Kidney (tissue), 14 donors: ENCODE results near the gene RPRD1B. TPM values are rescaled to one million over a fixed set of nuclear protein-coding genes. Genes with fewer than 3 reads are reported as not detected.

ENCODE experiments used
- DNase-seq, 5 donors: peaks; one replicate each; pipeline ENCODE4 v3.0.0-alpha.2; 2013 to 2020
- FAIRE-seq: peaks from 2 replicates; lab custom pipeline; 2012; peaks lifted over from hg19 to GRCh38; lab: Jason Lieb, UNC
- H3K27ac ChIP-seq, 2 donors: one replicate each; pipeline ENCODE4 v1.7.0; 2013; ENCODE audit warnings: low read depth in 2 of 2, low read length in 2 of 2, inconsistent platforms in 1 of 2
- H3K27me3 ChIP-seq: one replicate; pipeline ENCODE4 v1.7.1; 2013; ENCODE audit warnings: low read length, inconsistent platforms; ENCODE audit not compliant: control insufficient read depth, insufficient read depth
- H3K36me3 ChIP-seq, 3 donors: one replicate each; pipeline versions ENCODE4 v1.7.0 to v1.7.1; 2013; ENCODE audit warnings: low read length in 3 of 3, control low read depth in 1 of 3, inconsistent platforms in 1 of 3; ENCODE audit not compliant: insufficient read depth in 3 of 3, control insufficient read depth in 2 of 3
- H3K4me1 ChIP-seq, 3 donors: one replicate each; pipeline versions ENCODE4 v1.7.0 to v1.7.1; 2013; ENCODE audit warnings: low read length in 3 of 3, inconsistent platforms in 1 of 3, low read depth in 1 of 3; ENCODE audit not compliant: control insufficient read depth in 2 of 3, insufficient read depth in 2 of 3
- H3K4me3 ChIP-seq, 3 donors: one replicate each; pipeline versions ENCODE4 v1.7.0 to v1.8.1; 2013; ENCODE audit warnings: low read length in 3 of 3, control low read depth in 1 of 3, inconsistent platforms in 1 of 3
- H3K9ac ChIP-seq, 3 donors: one replicate each; pipeline versions ENCODE4 v1.7.0 to v1.7.1; 2013; ENCODE audit warnings: low read length in 3 of 3, control low read depth in 1 of 3, inconsistent platforms in 1 of 3
- H3K9me3 ChIP-seq, 3 donors: one replicate each; pipeline versions ENCODE4 v1.7.0 to v1.7.1; 2013; ENCODE audit warnings: low read length in 3 of 3, control low read depth in 1 of 3, inconsistent platforms in 1 of 3; ENCODE audit not compliant: control insufficient read depth in 2 of 3, insufficient read depth in 1 of 3
- intact Hi-C: fragments of 100-400 bp; cut with DNase I; formaldehyde crosslinking; loops from one replicate; pipeline ENCODE4 v1.11.1; 2022
- polyA plus RNA-seq: library from polyadenylated mRNA; stranded (reverse); fragments of 350-450 nt; fragmentation: Illumina TruSeq; extraction: RNeasy Lipid Tissue Mini Kit (QIAGEN cat#74804); gene quantifications from one replicate; pipeline ENCODE4 v1.2.3, GENCODE V29; 2014; ENCODE audit warnings: low read depth, low replicate concordance; ENCODE audit not compliant: insufficient read depth
- total RNA-seq: library from RNA; stranded (reverse); fragmentation: NEBNext Ultra II Directional; extraction: Animal tissue kit (Norgen Biotek cat#: 25700); gene quantifications from one replicate; pipeline ENCODE4 v1.2.1, GENCODE V29; 2021
- TF ChIP-seq, protein P1 (sequence below): IDR thresholded peaks from 3 replicates; pipeline ENCODE4 v1.5.1; 2012; ENCODE audit warnings: mild to moderate bottlenecking, moderate library complexity, borderline replicate concordance; ENCODE audit not compliant: insufficient read depth; ENCODE audit errors: extremely low read depth
- donor health status: control.
- donor health status: control.
- donor health status: control.
- donor health status: control.
- donor health status: control.
- donor health status: DM: yes; HTN: yes; CAD: no.
- donor health status: Normal renal cell carcinoma (clear cell type).

The RPRD1B gene
- total and polyA plus RNA-seq, 2 donors from 2014 or later: 13.4 to 34.4 TPM

DNA sequence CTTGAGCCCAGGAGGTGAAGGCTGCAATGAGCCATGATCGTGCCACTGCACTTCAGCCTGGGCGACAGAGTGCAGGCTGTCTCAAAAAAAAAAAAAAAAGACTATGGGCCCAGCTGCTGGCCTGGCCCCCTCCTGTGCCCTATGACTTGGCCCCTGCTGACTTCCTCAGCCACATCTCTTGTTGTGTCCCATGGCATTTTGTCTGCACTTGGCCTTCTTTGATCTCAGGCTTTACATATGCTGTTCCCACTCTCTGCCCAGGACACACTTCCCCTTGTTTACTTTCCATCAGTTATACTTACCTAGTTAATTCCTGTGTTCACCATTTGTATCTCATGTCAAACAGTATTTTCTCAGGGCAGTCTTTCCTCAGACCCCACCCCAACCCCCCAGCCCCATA, 44.5 kb downstream of the RPRD1B start:
- TF ChIP-seq, protein P1, sequence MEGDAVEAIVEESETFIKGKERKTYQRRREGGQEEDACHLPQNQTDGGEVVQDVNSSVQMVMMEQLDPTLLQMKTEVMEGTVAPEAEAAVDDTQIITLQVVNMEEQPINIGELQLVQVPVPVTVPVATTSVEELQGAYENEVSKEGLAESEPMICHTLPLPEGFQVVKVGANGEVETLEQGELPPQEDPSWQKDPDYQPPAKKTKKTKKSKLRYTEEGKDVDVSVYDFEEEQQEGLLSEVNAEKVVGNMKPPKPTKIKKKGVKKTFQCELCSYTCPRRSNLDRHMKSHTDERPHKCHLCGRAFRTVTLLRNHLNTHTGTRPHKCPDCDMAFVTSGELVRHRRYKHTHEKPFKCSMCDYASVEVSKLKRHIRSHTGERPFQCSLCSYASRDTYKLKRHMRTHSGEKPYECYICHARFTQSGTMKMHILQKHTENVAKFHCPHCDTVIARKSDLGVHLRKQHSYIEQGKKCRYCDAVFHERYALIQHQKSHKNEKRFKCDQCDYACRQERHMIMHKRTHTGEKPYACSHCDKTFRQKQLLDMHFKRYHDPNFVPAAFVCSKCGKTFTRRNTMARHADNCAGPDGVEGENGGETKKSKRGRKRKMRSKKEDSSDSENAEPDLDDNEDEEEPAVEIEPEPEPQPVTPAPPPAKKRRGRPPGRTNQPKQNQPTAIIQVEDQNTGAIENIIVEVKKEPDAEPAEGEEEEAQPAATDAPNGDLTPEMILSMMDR: no peak
- intact Hi-C loops: loop anchor here (10.0 kb wide), 1 partner anchor 87 kb away; the partner anchor contains the start of gene TGM2
- Histone ChIP-seq H3K9ac (no peak overlapping the region), H3K36me3 (peaks cover 4 to 8% (median 4%) of the 10 kb centered on the region in 3 donors), H3K4me3 (no peak overlapping the region), H3K4me1 (peaks cover 0 to 5% (median 0%) of the 10 kb centered on the region in 3 donors), H3K27me3 (no peaks in the 10 kb centered on the region), H3K9me3 (no peaks in the 10 kb centered on the region), H3K27ac (no peak overlapping the region)
- DNase-seq: no peak
- FAIRE-seq: no peak

DNA sequence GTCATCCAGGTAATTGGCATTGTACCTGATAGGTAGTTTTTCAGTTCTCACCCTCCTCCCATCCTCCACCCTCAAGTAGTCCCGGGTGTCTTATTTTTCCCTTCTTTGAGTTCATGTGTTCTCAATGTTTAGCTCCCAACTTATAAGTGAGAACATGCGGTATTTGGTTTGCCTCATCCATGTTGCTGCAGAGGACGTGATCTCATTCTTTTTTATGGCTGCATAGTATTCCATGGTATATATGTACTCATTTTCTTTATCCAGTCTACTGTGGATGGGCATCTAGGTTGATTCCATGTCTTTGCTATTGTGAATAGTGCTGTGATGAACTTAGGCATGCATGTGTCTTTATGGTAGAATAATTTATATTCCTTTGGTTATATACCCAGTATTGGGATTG, 45.8 kb downstream of the RPRD1B start:
- no peaks in the 10 kb centered on the region for H3K27me3 ChIP-seq
- H3K27ac ChIP-seq: no peak overlapping the region
- no peak for DNase-seq
- H3K4me3 ChIP-seq: no peak overlapping the region
- H3K9ac ChIP-seq: no peak overlapping the region
- no peak for FAIRE-seq
- no peaks in the 10 kb centered on the region for H3K9me3 ChIP-seq
- TF ChIP-seq, protein P1: no peak
- peaks cover 0 to 6% (median under 1%) of the 10 kb centered on the region in 3 donors for H3K4me1 ChIP-seq
- peaks cover 4 to 9% (median 4%) of the 10 kb centered on the region in 3 donors for H3K36me3 ChIP-seq
- intact Hi-C loops: loop anchor here (10.0 kb wide), 1 partner anchor 85 kb away; the partner anchor contains the start of gene TGM2

DNA sequence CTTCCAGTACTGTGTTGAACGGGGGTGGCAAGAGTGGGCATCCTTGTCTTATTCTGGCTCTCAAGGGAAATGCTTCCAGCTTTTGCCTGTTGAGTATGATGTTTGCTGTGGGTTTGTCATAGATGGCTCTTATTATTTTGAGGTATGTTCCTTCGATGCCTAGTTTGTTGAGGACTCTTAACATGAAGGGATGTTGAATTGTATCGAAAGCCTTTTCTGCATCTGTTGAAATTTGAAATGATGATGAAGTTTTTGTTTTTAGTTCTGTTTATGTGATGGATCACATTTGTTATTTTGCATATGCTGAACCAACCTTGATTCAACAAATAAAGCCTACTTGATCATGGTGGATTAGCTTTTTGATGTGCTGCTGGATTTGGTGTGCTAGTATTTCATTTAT, 48.0 kb downstream of the RPRD1B start:
- H3K9ac ChIP-seq: no peak overlapping the region
- intact Hi-C loops: no loop called here
- no peaks in the 10 kb centered on the region for H3K27me3 ChIP-seq
- TF ChIP-seq, protein P1: no peak
- peaks cover 0 to 10% (median 3%) of the 10 kb centered on the region in 3 donors for H3K4me1 ChIP-seq
- FAIRE-seq (no peak), DNase-seq (no peak)
- no peak overlapping the region for H3K27ac ChIP-seq
- peaks cover 4 to 21% (median 11%) of the 10 kb centered on the region in 3 donors for H3K36me3 ChIP-seq
- H3K9me3 ChIP-seq: no peaks in the 10 kb centered on the region
- H3K4me3 ChIP-seq: no peak overlapping the region

DNA sequence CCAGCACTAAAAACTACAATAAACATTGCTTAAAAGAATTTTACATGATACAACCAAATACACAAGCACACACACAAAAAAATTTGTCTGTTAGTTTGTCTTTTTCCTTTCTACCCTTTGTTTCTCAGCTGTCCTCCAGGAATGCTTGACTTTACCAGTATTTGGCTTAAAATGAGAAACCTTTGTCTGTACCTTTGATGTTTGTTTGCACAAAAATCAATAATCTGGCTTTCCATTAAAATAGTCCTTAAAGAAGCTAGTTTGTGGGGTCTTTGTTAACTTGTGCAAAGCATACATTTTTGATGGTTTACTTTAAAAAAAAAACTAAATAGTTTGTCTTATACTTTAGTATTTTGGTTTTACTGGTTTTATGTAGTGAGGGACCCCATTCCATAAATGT, 49.3 kb downstream of the RPRD1B start:
- Histone ChIP-seq H3K36me3 (peaks cover 2 to 34% (median 8%) of the 10 kb centered on the region in 3 donors), H3K27ac (no peak overlapping the region), H3K4me3 (no peak overlapping the region), H3K9ac (no peak overlapping the region), H3K9me3 (no peaks in the 10 kb centered on the region), H3K4me1 (peaks cover 0 to 10% (median 3%) of the 10 kb centered on the region in 3 donors), H3K27me3 (no peaks in the 10 kb centered on the region)
- no peak for DNase-seq
- TF ChIP-seq, protein P1: no peak
- intact Hi-C loops: no loop called here
- no peak for FAIRE-seq
